Natural killer cell treated with Interleukin-12 subunit alpha and Interleukin-12 subunit beta and Interleukin-15 and Interleukin-18, amount 100 ng/mL, for 72 hours (primary cell): Measurements from ENCODE around the gene SLC22A9. TPM values are rescaled to one million over a fixed set of nuclear protein-coding genes. Genes with fewer than 3 reads are reported as not detected.
"Not testable (repeated sequence)": the region's sequence is repeated elsewhere in the genome, so short reads cannot be mapped to it uniquely, and the experiment has no call there.

Experiments
- ATAC-seq, 2 donors: fragments of 150-1000 bp; cut with Tn5 transposase in 1 of 2; sonication (Bioruptor Pico), chemical (Tn5 transposase) in 1 of 2; 2 replicates each; pipeline ENCODE4 v1.10.0; 2021
- DNase-seq: peaks from one replicate; pipeline ENCODE4 v3.0.0; 2022; ENCODE audit warnings: low spot score
- H3K27ac Mint-ChIP-seq, 2 donors: 1 replicate in 1 of 2; 2 replicates in 1 of 2; pipeline ENCODE4 v1.8.0; 2022; ENCODE audit warnings: mixed read lengths in 2 of 2, mild to moderate bottlenecking in 1 of 2, moderate library complexity in 1 of 2
- H3K27me3 Mint-ChIP-seq, 2 donors: 1 replicate in 1 of 2; 2 replicates in 1 of 2; pipeline ENCODE4 v1.8.0; 2022; ENCODE audit warnings: mixed read lengths in 2 of 2
- H3K36me3 Mint-ChIP-seq: one replicate; pipeline ENCODE4 v1.8.0; 2022; ENCODE audit warnings: mixed read lengths
- H3K4me1 Mint-ChIP-seq, 2 donors: 1 replicate in 1 of 2; 2 replicates in 1 of 2; pipeline ENCODE4 v1.8.0; 2022; ENCODE audit warnings: low read depth in 2 of 2, mixed read lengths in 2 of 2, mild to moderate bottlenecking in 1 of 2
- H3K4me3 Mint-ChIP-seq: one replicate; pipeline ENCODE4 v1.8.0; 2022; ENCODE audit warnings: mixed read lengths
- H3K9me3 Mint-ChIP-seq: 2 replicates; pipeline ENCODE4 v1.8.0; 2022; ENCODE audit warnings: mixed read lengths
- total RNA-seq, 2 donors: library from RNA; stranded (reverse); gene quantifications; one replicate each; pipeline ENCODE4 v1.2.3, GENCODE V29; 2022

The SLC22A9 gene
- total RNA-seq: not detected

DNA sequence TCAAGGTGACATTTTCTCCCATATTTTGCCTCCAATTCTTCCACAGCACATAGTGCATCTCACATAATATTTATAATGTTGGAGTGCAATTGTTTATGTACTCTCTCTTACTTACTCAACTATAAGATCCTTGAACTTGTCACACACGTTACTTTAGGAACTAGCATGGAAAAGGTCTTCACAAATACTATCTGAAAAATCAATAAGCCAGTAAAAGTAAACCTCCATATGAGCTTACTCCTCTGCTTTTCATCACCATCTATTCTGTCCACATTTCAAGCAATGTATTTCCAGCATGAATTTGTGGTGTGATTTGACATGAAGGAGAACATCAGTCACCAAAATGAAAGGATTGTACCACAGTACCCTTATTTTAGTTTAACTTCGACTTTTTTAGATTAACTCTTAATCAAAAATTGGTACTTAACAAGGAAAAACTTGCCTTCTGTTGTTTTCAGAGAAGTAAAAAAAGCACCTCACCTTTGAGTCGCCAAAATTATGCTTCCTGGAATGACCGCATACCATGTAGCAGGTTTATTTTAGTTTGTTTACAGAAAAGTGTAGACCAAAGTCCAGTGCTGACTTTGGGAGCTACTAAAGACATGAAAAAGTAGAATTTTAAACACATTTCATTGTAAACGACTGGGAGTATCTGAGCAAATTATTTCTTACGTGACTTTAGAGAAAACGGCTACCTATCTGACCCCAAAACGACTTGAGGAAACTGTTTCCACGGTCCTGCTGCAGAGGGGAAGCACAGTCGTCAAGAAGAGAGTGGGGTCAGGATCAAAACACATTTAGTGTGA lies at the start of gene SLC22A9:
SLC22A9 (plus strand) TSS at position 621 of the 806 bp plus-strand sequence. CDS start 272 bp downstream, outside the sequence.
- no peaks in the 10 kb centered on the region for H3K4me1 Mint-ChIP-seq
- no peaks in the 10 kb centered on the region for H3K36me3 Mint-ChIP-seq
- DNase-seq (no peak), ATAC-seq (no peak)
- peaks cover 33 to 44% of the 10 kb centered on the region in 2 donors for H3K27me3 Mint-ChIP-seq
- no peak within 1 kb of the TSS for H3K27ac Mint-ChIP-seq
- no peaks in the 10 kb centered on the region for H3K9me3 Mint-ChIP-seq
- H3K4me3 Mint-ChIP-seq: no peak within 1 kb of the TSS

DNA sequence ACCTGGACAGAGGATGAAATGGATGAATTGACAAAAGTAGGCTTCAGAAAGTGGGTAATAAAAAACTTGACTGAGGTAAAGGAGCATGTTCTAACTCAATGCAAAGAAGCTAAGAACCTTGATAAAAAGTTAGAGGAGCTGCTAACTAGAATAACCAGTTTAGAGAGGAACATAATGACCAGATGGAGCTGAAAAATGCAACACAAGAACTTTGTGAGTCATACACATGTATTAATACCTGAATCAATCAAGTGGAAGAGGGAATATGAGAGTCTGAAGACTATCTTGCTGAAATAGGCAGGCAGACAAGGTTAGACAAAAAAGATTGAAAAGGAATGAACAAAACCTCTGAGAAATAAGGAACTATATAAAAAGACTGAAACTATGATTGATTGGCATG lies 47.9 kb upstream of the SLC22A9 start:
- peaks cover 16% of the 10 kb centered on the region for H3K36me3 Mint-ChIP-seq
- no peaks in the 10 kb centered on the region for H3K4me1 Mint-ChIP-seq
- no peak overlapping the region for H3K4me3 Mint-ChIP-seq
- peaks cover 27 to 55% of the 10 kb centered on the region in 2 donors for H3K27me3 Mint-ChIP-seq
- peaks cover 15% of the 10 kb centered on the region for H3K9me3 Mint-ChIP-seq
- ATAC-seq (no peak), DNase-seq (no peak)
- no peak overlapping the region for H3K27ac Mint-ChIP-seq

DNA sequence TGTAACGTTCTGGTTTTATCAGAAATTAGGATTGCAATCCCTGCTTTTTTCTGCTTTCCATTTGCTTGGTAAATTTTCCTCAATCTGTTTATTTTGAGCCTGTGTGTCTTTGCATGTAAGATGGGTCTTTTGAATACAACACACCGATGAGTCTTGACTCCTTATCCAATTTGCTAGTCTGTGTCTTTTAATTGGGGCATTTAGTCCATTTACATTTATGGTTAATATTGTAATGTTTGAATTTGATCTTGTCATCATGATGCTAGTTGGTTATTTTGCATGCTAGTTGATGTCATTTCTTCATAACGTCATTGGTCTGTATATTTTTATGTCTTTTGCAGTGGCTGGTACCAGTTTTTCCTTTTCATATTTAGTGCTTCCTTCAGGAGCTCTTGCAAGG lies 34.5 kb upstream of the SLC22A9 start:
- not testable (repeated sequence) for H3K27ac Mint-ChIP-seq, DNase-seq, H3K4me1 Mint-ChIP-seq, H3K9me3 Mint-ChIP-seq, H3K4me3 Mint-ChIP-seq, ATAC-seq
- H3K27me3 Mint-ChIP-seq: peaks cover 26 to 47% of the 10 kb centered on the region in 2 donors
- H3K36me3 Mint-ChIP-seq: peaks cover 12% of the 10 kb centered on the region

DNA sequence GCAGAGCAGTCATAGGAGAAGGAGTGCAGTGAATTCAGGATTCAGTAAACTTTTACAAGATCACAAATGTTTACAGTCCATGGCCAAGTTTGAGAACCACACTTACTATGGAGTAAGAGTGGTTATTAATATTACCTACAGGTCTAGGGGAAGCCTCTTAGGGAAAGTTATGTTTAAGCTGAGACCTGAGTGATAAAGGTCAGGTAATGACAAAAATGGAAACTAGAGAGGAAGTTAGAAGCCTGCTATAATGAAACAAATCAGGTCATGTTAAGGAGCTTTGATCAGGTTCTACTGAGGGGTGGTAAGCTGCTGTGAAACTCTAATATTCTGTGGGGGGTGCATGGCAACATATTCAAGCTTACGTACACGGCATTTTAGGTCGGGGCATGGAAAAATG lies 32.5 kb upstream of the SLC22A9 start:
- Mint-ChIP-seq H3K27ac (no peak overlapping the region), H3K36me3 (peaks cover 12% of the 10 kb centered on the region), H3K4me1 (no peaks in the 10 kb centered on the region), H3K4me3 (no peak overlapping the region), H3K9me3 (peaks cover 5% of the 10 kb centered on the region), H3K27me3 (peaks cover 23 to 38% of the 10 kb centered on the region in 2 donors)
- no peak for ATAC-seq
- DNase-seq: no peak

- Mint-ChIP-seq H3K4me3 (no peak overlapping the region), H3K36me3 (no peaks in the 10 kb centered on the region), H3K4me1 (no peaks in the 10 kb centered on the region), H3K27ac (no peak overlapping the region), H3K9me3 (no peaks in the 10 kb centered on the region), H3K27me3 (peaks cover 7% of the 10 kb centered on the region in 2 donors)
- DNase-seq: no peak
- no peak for ATAC-seq
Measured at GRCh38 chr11:63343130-63343529, 26.5 kb upstream of the SLC22A9 start.

- Mint-ChIP-seq H3K27ac (no peak overlapping the region), H3K9me3 (no peaks in the 10 kb centered on the region), H3K36me3 (no peaks in the 10 kb centered on the region), H3K4me3 (no peak overlapping the region), H3K4me1 (no peaks in the 10 kb centered on the region), H3K27me3 (peaks cover 27 to 38% of the 10 kb centered on the region in 2 donors)
- no peak for ATAC-seq
- DNase-seq: no peak
Measured at GRCh38 chr11:63352144-63352543, 17.4 kb upstream of the SLC22A9 start.

DNA sequence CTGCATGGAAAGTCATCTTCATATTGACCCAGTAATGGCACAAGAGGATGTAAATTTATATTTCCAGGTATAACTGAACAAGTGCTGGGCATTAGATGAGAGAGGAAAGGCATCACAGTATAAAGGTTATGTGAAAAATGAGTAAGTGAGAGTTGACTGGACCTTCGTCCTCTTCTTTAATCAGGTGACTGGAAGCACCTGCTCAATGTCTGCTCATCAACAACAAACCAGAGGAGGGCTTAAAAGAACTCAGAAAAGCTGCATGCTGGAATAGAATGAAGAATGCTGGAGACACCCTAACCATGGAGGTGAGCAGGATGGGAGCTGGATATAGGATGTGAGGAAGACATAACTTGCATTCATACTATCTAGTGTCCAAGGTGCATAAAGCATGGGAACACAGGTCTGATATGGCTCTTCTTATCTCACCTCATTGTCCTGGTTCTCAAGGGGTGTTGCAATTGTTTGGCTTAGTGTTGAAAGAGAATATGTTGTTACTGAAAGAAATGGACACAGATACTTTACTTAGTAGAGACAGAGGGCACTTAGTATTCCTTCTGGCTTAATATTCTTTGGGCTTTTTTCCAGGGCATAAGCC lies 7.3 kb upstream of the SLC22A9 start:
- H3K27me3 Mint-ChIP-seq: peaks cover 32 to 48% of the 10 kb centered on the region in 2 donors
- no peaks in the 10 kb centered on the region for H3K36me3 Mint-ChIP-seq
- ATAC-seq (no peak), DNase-seq (no peak)
- H3K4me3 Mint-ChIP-seq: no peak overlapping the region
- peaks cover 2% of the 10 kb centered on the region for H3K9me3 Mint-ChIP-seq
- no peak overlapping the region for H3K27ac Mint-ChIP-seq
- no peaks in the 10 kb centered on the region for H3K4me1 Mint-ChIP-seq

DNA sequence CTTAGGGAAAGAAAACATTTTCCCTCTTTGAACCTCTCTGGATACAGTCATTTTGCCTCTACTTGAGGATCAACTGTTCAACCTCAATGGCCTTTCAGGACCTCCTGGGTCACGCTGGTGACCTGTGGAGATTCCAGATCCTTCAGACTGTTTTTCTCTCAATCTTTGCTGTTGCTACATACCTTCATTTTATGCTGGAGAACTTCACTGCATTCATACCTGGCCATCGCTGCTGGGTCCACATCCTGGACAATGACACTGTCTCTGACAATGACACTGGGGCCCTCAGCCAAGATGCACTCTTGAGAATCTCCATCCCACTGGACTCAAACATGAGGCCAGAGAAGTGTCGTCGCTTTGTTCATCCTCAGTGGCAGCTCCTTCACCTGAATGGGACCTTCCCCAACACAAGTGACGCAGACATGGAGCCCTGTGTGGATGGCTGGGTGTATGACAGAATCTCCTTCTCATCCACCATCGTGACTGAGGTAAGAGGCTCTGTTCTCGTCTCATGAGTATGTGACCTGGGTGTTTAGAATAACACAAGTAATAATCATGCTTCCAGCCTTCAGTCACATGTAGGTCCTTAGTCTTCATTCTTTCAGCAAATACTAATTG lies 495 bp downstream of the SLC22A9 start:
- no peak for ATAC-seq
- H3K27ac Mint-ChIP-seq: no peak overlapping the region
- H3K4me3 Mint-ChIP-seq: no peak overlapping the region
- H3K4me1 Mint-ChIP-seq: no peaks in the 10 kb centered on the region
- no peaks in the 10 kb centered on the region for H3K36me3 Mint-ChIP-seq
- no peaks in the 10 kb centered on the region for H3K9me3 Mint-ChIP-seq
- peaks cover 32 to 42% of the 10 kb centered on the region in 2 donors for H3K27me3 Mint-ChIP-seq
- DNase-seq: no peak

GRCh38 chr11:63371396-63371795 lies 1.8 kb downstream of the SLC22A9 start:
- Mint-ChIP-seq H3K9me3 (no peaks in the 10 kb centered on the region), H3K36me3 (no peaks in the 10 kb centered on the region), H3K27me3 (peaks cover 35 to 46% of the 10 kb centered on the region in 2 donors), H3K4me3 (no peak overlapping the region), H3K4me1 (no peaks in the 10 kb centered on the region), H3K27ac (no peak overlapping the region)
- ATAC-seq (no peak), DNase-seq (no peak)

DNA sequence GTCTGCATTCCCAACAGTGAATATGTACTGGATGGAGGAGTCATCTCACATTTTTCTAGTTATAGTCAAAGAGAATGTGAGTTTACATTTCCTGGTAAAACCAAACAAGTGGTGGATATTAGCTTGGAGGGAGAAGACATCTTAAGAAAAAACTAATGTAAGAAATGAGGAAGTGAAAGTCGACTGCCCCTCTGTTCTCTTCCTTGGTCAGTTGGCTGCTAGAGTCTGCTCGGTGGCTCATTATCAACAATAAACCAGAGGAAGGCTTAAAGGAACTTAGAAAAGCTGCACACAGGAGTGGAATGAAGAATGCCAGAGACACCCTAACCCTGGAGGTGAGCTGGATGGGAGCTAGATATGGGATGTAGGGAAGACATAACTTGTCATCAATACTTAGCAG lies 5.8 kb downstream of the SLC22A9 start:
- Mint-ChIP-seq H3K27ac (no peak overlapping the region), H3K4me3 (no peak overlapping the region), H3K27me3 (peaks cover 46 to 74% of the 10 kb centered on the region in 2 donors), H3K9me3 (no peaks in the 10 kb centered on the region), H3K4me1 (no peaks in the 10 kb centered on the region), H3K36me3 (no peaks in the 10 kb centered on the region)
- DNase-seq: no peak
- ATAC-seq: no peak

DNA sequence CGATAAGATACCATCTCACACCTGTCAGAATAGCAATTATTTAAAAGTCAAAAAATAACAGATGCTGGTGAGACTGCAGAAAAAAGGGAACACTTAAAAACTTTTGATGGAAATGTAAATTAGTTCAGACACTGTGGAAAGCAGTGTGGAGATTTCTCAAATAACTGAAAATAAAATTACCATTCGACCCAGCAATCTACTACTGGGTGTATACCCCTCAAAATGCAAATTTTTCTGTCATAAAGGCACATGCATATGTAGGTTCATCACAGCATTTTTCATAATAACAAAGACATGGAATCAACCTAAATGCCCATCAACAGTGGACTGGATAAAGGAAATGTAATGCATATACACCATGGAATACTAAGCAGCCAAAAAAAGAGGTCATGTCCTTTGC lies 10.5 kb downstream of the SLC22A9 start:
- H3K4me3 Mint-ChIP-seq: no peak overlapping the region
- no peaks in the 10 kb centered on the region for H3K36me3 Mint-ChIP-seq
- no peaks in the 10 kb centered on the region for H3K9me3 Mint-ChIP-seq
- no peaks in the 10 kb centered on the region for H3K4me1 Mint-ChIP-seq
- no peak for ATAC-seq
- no peak for DNase-seq
- no peak overlapping the region for H3K27ac Mint-ChIP-seq
- peaks cover 45 to 66% of the 10 kb centered on the region in 2 donors for H3K27me3 Mint-ChIP-seq

DNA sequence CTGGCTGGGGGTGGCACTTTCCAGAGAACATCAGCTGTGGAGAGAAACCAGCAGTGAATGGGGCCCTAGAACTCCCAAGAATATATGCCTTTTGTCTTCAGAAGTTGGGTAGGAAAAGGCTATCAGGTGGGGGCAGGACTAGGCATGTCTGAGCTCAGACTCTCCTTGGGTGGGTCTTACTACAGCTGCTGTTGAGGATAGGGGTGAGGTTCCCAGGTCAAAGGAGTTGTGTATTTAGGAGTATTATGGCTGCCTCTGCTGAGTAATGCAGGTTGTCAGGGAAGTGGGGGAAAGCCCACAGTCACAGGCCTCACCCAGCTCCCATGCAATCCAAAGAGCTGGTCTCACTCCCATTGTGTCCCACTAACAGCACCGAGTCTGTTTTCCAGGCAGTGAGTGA lies 26.1 kb downstream of the SLC22A9 start:
- no peak for DNase-seq
- no peak overlapping the region for H3K4me3 Mint-ChIP-seq
- H3K36me3 Mint-ChIP-seq: no peaks in the 10 kb centered on the region
- H3K4me1 Mint-ChIP-seq: no peaks in the 10 kb centered on the region
- no peak overlapping the region for H3K27ac Mint-ChIP-seq
- ATAC-seq: no peak
- peaks cover 47 to 74% of the 10 kb centered on the region in 2 donors for H3K27me3 Mint-ChIP-seq
- no peaks in the 10 kb centered on the region for H3K9me3 Mint-ChIP-seq

GRCh38 chr11:63404161-63404935 lies 34.8 kb downstream of the SLC22A9 start:
- H3K4me3 Mint-ChIP-seq: no peak overlapping the region
- DNase-seq (no peak), ATAC-seq (no peak)
- no peaks in the 10 kb centered on the region for H3K9me3 Mint-ChIP-seq
- H3K36me3 Mint-ChIP-seq: no peaks in the 10 kb centered on the region
- no peak overlapping the region for H3K27ac Mint-ChIP-seq
- peaks cover 26 to 44% of the 10 kb centered on the region in 2 donors for H3K27me3 Mint-ChIP-seq
- no peaks in the 10 kb centered on the region for H3K4me1 Mint-ChIP-seq
